Mesendoderm (in vitro differentiated cells): Measurements from ENCODE around the gene RRAD.
A peak's percentile ranks its signal among the peaks of the same experiment; 100 is the strongest.
"Not testable (repeated sequence)": the region's sequence is repeated elsewhere in the genome, so short reads cannot be mapped to it uniquely, and the experiment has no call there.

Source experiments
- DNase-seq: peaks from one replicate; pipeline ENCODE4 v3.0.0; 2013
- H2AK5ac ChIP-seq: 2 replicates; pipeline ENCODE4 v1.6.1; 2013; ENCODE audit warnings: low read length, inconsistent platforms
- H2BK120ac ChIP-seq: 2 replicates; pipeline ENCODE4 v1.6.1; 2013; ENCODE audit warnings: low read depth, mild to moderate bottlenecking, low read length, moderate library complexity, mixed read lengths
- H2BK15ac ChIP-seq: replicated peaks from 2 replicates; pipeline ENCODE4 v1.6.1; 2013; ENCODE audit warnings: low read depth, mild to moderate bottlenecking, moderate library complexity
- H2BK5ac ChIP-seq: 2 replicates; pipeline ENCODE4 v1.6.1; 2013; ENCODE audit warnings: low read length, inconsistent platforms
- H3K18ac ChIP-seq: 2 replicates; pipeline ENCODE4 v1.6.1; 2013; ENCODE audit warnings: mild to moderate bottlenecking, low read length, mixed read lengths
- H3K23ac ChIP-seq: one replicate; pipeline ENCODE4 v1.6.1; 2013; ENCODE audit warnings: low read length
- H3K27ac ChIP-seq: 2 replicates; pipeline ENCODE4 v1.5.1; 2013; ENCODE audit warnings: low read depth, mild to moderate bottlenecking, inconsistent platforms, low read length, moderate library complexity
- H3K27me3 ChIP-seq: 2 replicates; pipeline ENCODE4 v1.6.1; 2013; ENCODE audit warnings: low read length, control low read depth, mild to moderate bottlenecking, inconsistent platforms; ENCODE audit not compliant: insufficient read depth, poor library complexity
- H3K36me3 ChIP-seq: 2 replicates; pipeline ENCODE4 v1.6.1; 2013; ENCODE audit warnings: low read length, inconsistent platforms; ENCODE audit not compliant: control insufficient read depth, insufficient read depth
- H3K4ac ChIP-seq: one replicate; pipeline ENCODE4 v1.6.1; 2013; ENCODE audit warnings: low read depth, mild to moderate bottlenecking, low read length, moderate library complexity
- H3K4me1 ChIP-seq: 2 replicates; pipeline ENCODE4 v1.6.1; 2013; ENCODE audit warnings: low read depth, low read length, inconsistent platforms; ENCODE audit not compliant: control insufficient read depth
- H3K4me2 ChIP-seq: 2 replicates; pipeline ENCODE4 v1.6.1; 2013; ENCODE audit warnings: low read length
- H3K4me3 ChIP-seq: 2 replicates; pipeline ENCODE4 v1.5.1; 2013; ENCODE audit warnings: mild to moderate bottlenecking, low read length
- H3K56ac ChIP-seq: one replicate; pipeline ENCODE4 v1.6.1; 2013; ENCODE audit warnings: low read length
- H3K79me1 ChIP-seq: 2 replicates; pipeline ENCODE4 v1.6.1; 2013; ENCODE audit warnings: low read length, inconsistent platforms
- H3K79me2 ChIP-seq: 2 replicates; pipeline ENCODE4 v1.6.1; 2013; ENCODE audit warnings: mild to moderate bottlenecking, low read length; ENCODE audit not compliant: control insufficient read depth, insufficient read depth
- H3K9ac ChIP-seq: 2 replicates; pipeline ENCODE4 v1.6.1; 2013; ENCODE audit warnings: low read length, inconsistent platforms
- H4K5ac ChIP-seq: one replicate; pipeline ENCODE4 v1.6.1; 2013; ENCODE audit warnings: low read length
- H4K8ac ChIP-seq: one replicate; pipeline ENCODE4 v1.6.1; 2013; ENCODE audit warnings: low read depth, mild to moderate bottlenecking, control low read depth, low read length, moderate library complexity
- whole genome bisulfite sequencing: extraction: QIAGEN DNeasy Blood & Tissue Kit; methylation state at CpG from one replicate; pipeline ENCODE4 v1.1.7; 2013; ENCODE audit warnings: low lambda C conversion rate, missing lambda C conversion rate; ENCODE audit not compliant: insufficient coverage; ENCODE audit errors: extremely low coverage; 5-methylcytosine and 5-hydroxymethylcytosine counted together

RRAD gene

DNA sequence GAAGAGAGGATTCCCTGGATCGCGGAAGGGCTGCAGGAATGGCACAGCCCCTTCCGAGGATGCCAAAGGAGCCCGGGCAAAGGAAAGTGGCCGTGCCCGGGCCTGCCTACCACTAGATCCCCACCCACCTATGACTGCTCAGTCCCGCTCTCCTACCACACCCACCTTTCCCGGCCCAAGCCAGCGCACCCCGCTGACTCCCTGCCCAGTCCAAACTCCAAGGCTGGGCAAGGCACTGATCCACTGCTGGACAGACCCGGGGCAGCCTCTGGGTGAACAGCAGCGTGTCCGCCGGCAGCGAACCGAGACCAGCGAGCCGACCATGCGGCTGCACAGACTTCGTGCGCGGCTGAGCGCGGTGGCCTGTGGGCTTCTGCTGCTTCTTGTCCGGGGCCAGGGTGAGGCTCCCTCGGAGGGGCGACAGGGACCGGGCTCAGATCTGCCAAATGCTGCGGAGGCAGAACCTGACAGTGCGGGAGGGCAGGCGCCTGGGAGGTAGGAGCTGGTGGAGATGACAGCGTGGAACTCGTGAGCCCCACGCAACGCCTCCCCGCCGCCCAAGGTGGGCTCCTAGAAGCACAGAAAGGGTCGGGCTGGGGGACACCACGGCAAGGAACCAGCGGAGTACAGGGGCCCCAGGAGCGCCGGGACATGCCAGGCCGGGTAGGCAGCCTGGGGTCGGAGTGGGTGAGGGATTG is 10.1 kb upstream of the RRAD start, which contains the start of gene CES2:
Gene CES2 (plus strand): TSS at position 203 of the 698 bp plus-strand sequence. CDS start 120 bp downstream, at position 323.
- H2BK15ac ChIP-seq, result no peak within 1 kb of the TSS
- H3K27ac ChIP-seq, result no peak within 1 kb of the TSS
- no peaks in the 10 kb centered on the region for H3K36me3 ChIP-seq
- WGBS, result no CpG with 5 or more reads among the region's 44 CpGs
- peak within 1 kb of the TSS; percentile 77 for H3K4me2 ChIP-seq
- peak within 1 kb of the TSS; percentile 11 for H3K4ac ChIP-seq
- H3K27me3 ChIP-seq, result no peaks in the 10 kb centered on the region
- H2AK5ac ChIP-seq, result no peak within 1 kb of the TSS
- H3K56ac ChIP-seq, result peak within 1 kb of the TSS; percentile 91
- H3K4me3 ChIP-seq, result peak within 1 kb of the TSS; percentile 54
- H3K79me1 ChIP-seq, result peaks cover 6% of the 10 kb centered on the region
- no peak within 1 kb of the TSS for H4K8ac ChIP-seq
- no peak for DNase-seq
- H3K23ac ChIP-seq, result no peak within 1 kb of the TSS
- no peaks in the 10 kb centered on the region for H3K79me2 ChIP-seq
- H2BK5ac ChIP-seq, result no peak within 1 kb of the TSS
- H3K18ac ChIP-seq, result peak within 1 kb of the TSS; percentile 9
- H3K4me1 ChIP-seq, result peaks cover 5% of the 10 kb centered on the region
- peak within 1 kb of the TSS; percentile 81 for H3K9ac ChIP-seq
- no peak within 1 kb of the TSS for H2BK120ac ChIP-seq
- H4K5ac ChIP-seq, result no peak within 1 kb of the TSS

DNA sequence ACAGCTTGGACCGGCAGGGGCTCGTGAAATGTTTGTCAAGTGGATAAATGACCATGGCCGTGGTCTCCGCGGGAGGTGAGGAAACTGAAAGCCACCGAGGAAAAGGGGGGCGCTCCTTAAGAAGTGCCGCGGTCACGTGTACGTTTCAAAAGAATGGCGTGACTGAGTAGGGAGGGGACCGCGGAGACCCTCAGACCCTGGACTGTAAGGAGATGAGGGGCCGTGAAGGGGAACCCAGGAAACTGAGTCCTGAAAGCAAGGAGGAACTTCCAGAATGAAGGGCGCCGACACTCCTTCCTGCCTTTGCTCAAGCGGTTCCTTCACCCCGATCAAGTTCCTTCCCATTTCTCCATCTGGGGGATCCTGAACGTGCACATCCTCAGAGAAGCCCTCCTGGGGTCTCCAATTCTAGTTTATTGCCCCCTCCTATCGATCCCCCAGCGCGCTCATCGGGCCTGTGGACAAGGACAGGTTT is 9.5 kb upstream of the RRAD start:
- not testable (repeated sequence) for H3K4me1 ChIP-seq, H3K23ac ChIP-seq, H2BK15ac ChIP-seq, H3K27me3 ChIP-seq, H3K79me1 ChIP-seq, H4K8ac ChIP-seq, H2BK5ac ChIP-seq, H3K79me2 ChIP-seq, H3K36me3 ChIP-seq, H4K5ac ChIP-seq, DNase-seq, H2BK120ac ChIP-seq, H3K27ac ChIP-seq, H2AK5ac ChIP-seq
- peak overlapping the region; percentile 9 for H3K18ac ChIP-seq
- H3K9ac ChIP-seq, result peak overlapping the region; percentile 81
- H3K56ac ChIP-seq, result peak overlapping the region; percentile 91
- peak overlapping the region; percentile 54 for H3K4me3 ChIP-seq
- peak overlapping the region; percentile 77 for H3K4me2 ChIP-seq
- WGBS, result no CpG with 5 or more reads among the region's 24 CpGs
- peak overlapping the region; percentile 11 for H3K4ac ChIP-seq

DNA sequence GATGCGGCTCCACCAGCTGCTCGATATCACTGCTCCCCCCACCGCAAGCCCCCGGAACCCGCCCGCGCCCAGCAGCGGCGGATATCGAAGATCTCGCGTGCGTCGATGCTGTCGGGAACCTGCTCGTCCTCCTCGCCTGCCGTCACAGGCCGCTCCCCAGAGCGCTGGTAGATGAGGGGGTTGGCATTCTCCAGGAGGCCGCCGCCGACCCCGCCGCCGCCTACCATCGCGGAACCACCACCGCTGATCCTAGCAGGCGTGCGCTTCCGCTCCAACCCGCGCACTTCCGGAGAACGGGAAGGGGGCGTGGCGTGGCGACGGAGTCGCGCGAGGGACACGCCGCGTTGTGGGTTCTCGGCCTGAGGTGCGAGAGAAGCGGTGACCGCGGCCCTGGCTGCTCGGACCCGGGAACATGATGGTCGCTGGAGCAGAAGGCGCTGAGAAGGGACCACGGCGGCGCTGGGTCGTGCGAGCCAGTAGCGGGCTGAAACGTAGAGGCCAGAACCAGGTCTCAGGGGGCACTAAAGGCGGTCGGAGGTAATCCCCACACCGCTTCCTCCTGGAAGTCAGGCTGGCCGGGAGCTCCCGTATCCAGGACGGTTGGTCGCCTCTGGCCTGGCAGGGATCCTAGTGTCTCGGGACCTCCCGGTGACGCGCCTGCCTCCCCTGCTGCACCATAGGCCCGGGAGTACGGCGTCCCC is 9.0 kb upstream of the RRAD start, which contains the start of gene CIAO2B:
Gene CIAO2B (minus strand): TSS at position 265 of the 701 bp plus-strand sequence. CDS start 38 bp downstream, at position 227.
- Histone ChIP-seq H3K4me1 (peaks cover 5% of the 10 kb centered on the region), H3K79me1 (peaks cover 6% of the 10 kb centered on the region), H3K4me3 (peak within 1 kb of the TSS; percentile 76), H4K8ac (no peak within 1 kb of the TSS), H3K56ac (peak within 1 kb of the TSS; percentile 91), H4K5ac (no peak within 1 kb of the TSS), H2BK15ac (no peak within 1 kb of the TSS), H3K27me3 (no peaks in the 10 kb centered on the region), H3K4me2 (peak within 1 kb of the TSS; percentile 79), H3K4ac (peak within 1 kb of the TSS; percentile 11), H2AK5ac (peak within 1 kb of the TSS; percentile 32), H3K79me2 (no peaks in the 10 kb centered on the region), H2BK120ac (no peak within 1 kb of the TSS), H3K9ac (peak within 1 kb of the TSS; percentile 81), H3K23ac (peak within 1 kb of the TSS; percentile 48), H3K27ac (no peak within 1 kb of the TSS), H3K36me3 (no peaks in the 10 kb centered on the region), H2BK5ac (no peak within 1 kb of the TSS), H3K18ac (peak within 1 kb of the TSS; percentile 9)
- DNase-seq, result peak; percentile 86
- WGBS, result no CpG with 5 or more reads among the region's 76 CpGs

DNA sequence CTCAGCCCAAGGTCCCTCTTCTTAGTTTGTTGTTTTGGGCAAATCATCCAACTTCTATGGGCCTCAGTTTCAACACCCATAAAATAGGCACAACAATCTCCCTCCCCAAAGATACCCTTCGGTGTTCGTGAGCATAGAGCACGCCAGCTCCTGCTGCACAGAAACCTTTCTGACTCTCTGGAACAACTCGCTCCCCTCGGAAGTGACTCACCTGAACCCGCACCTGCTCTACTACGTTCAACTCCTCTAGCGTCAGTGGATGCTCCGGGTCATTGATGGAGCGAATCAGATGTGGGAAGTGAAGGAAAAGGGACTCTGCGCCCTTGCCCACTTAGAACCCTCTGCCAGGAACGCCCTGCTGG is 8.4 kb upstream of the RRAD start:
- H4K8ac ChIP-seq, result no peak overlapping the region
- H4K5ac ChIP-seq, result no peak overlapping the region
- H3K36me3 ChIP-seq, result no peaks in the 10 kb centered on the region
- no peak overlapping the region for H2BK120ac ChIP-seq
- H3K18ac ChIP-seq, result no peak overlapping the region
- no peak overlapping the region for H2BK5ac ChIP-seq
- H3K79me1 ChIP-seq, result peaks cover 6% of the 10 kb centered on the region
- H2AK5ac ChIP-seq, result no peak overlapping the region
- H3K4me3 ChIP-seq, result peak overlapping the region; percentile 76
- no peaks in the 10 kb centered on the region for H3K27me3 ChIP-seq
- DNase-seq, result no peak
- H3K79me2 ChIP-seq, result no peaks in the 10 kb centered on the region
- no CpG with 5 or more reads among the region's 12 CpGs for WGBS
- H3K9ac ChIP-seq, result peak overlapping the region; percentile 81
- H2BK15ac ChIP-seq, result no peak overlapping the region
- no peak overlapping the region for H3K4ac ChIP-seq
- H3K4me2 ChIP-seq, result peak overlapping the region; percentile 79
- no peak overlapping the region for H3K27ac ChIP-seq
- H3K56ac ChIP-seq, result peak overlapping the region; percentile 91
- H3K23ac ChIP-seq, result no peak overlapping the region
- peaks cover 5% of the 10 kb centered on the region for H3K4me1 ChIP-seq

DNA sequence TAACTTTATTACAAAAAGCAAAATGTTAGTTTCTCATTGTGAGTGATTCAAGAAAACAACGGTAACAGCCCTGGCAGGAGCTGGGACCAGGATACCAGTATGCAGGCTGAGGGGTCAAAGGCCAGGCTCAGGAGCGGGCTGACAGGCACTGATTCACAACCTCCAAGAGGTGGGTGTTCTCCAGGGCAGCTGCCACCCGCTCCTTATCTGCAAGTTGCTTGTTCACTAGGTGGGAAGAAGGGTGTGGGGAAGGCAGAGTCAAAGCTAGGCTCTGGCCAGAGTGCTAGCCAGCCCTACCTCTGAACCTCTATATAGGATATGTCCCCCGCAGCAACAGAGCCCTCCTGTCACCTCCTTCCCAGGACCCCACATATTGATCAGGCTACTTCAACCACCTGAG is 6.7 kb upstream of the RRAD start:
- H3K4me2 ChIP-seq, result no peak overlapping the region
- H3K4ac ChIP-seq, result no peak overlapping the region
- no peak overlapping the region for H3K27ac ChIP-seq
- no peak overlapping the region for H4K5ac ChIP-seq
- DNase-seq, result no peak
- H3K79me2 ChIP-seq, result no peaks in the 10 kb centered on the region
- no peak overlapping the region for H2AK5ac ChIP-seq
- no peak overlapping the region for H3K56ac ChIP-seq
- peaks cover 6% of the 10 kb centered on the region for H3K79me1 ChIP-seq
- H4K8ac ChIP-seq, result no peak overlapping the region
- H2BK5ac ChIP-seq, result no peak overlapping the region
- no peak overlapping the region for H3K4me3 ChIP-seq
- H3K9ac ChIP-seq, result no peak overlapping the region
- no peaks in the 10 kb centered on the region for H3K27me3 ChIP-seq
- H2BK120ac ChIP-seq, result no peak overlapping the region
- no peak overlapping the region for H2BK15ac ChIP-seq
- no CpG with 5 or more reads among the region's 4 CpGs for WGBS
- no peak overlapping the region for H3K18ac ChIP-seq
- no peaks in the 10 kb centered on the region for H3K36me3 ChIP-seq
- H3K4me1 ChIP-seq, result peaks cover 5% of the 10 kb centered on the region
- H3K23ac ChIP-seq, result no peak overlapping the region
